HUES6 (cell line): ENCODE results near the gene SLC2A9.

Experiments
- H3K27ac ChIP-seq: 2 replicates; pipeline ENCODE4 v1.7.0; 2013; ENCODE audit warnings: low read depth, mild to moderate bottlenecking, low read length, inconsistent platforms
- H3K27me3 ChIP-seq: 2 replicates; pipeline ENCODE4 v1.6.1; 2013; ENCODE audit warnings: low read length; ENCODE audit not compliant: control insufficient read depth, insufficient read depth
- H3K36me3 ChIP-seq: 2 replicates; pipeline ENCODE4 v1.6.1; 2013; ENCODE audit warnings: low read length; ENCODE audit not compliant: control insufficient read depth, insufficient read depth
- H3K4me1 ChIP-seq: 2 replicates; pipeline ENCODE4 v1.6.1; 2013; ENCODE audit warnings: low read length; ENCODE audit not compliant: control insufficient read depth, insufficient read depth
- H3K4me3 ChIP-seq: 2 replicates; pipeline ENCODE4 v1.5.1; 2013; ENCODE audit warnings: low read depth, low read length
- H3K9ac ChIP-seq: one replicate; pipeline ENCODE4 v1.6.1; 2013; ENCODE audit warnings: mild to moderate bottlenecking, low read length
- H3K9me3 ChIP-seq: 2 replicates; pipeline ENCODE4 v1.6.1; 2013; ENCODE audit warnings: low read depth, low read length; ENCODE audit not compliant: control insufficient read depth, insufficient read depth

The SLC2A9 gene

DNA sequence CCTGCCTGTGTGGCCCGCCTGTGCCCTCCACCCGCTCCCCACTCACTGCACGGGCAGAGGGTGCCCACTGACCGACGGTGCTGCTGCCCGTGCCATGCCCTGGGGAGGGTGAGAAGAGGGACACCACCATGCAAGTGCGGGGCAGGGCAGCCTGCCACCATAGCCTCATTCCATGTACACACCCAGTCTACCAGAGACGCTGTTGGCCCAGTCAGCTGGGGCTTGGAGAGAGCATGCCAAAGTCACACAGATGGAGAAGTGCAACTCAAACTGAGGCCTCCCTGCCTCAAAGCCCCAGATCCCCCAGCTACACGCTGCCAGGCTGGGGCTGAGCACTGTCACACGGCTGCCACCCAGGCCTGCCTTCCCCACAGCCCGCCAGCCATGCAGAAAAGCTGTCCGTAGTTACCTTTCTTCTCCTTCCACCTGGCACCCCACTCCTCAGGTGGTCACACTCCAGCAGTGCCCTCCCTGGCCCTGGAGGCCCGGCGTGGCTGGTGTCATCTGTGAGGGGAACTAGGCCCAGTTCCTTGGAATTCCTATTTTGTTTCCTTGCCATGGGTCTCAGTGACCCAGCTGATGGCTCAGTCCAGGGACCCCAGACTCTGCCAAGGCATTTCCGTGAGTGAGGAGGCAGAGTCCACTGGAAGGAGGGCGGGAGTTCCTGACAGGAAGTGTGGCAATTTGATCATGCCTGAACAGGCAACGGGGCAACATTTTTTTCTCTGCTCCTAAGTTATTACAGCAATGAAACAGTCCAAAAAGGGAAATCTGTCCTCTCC, at the start of gene SLC2A9:
TSS of gene SLC2A9 (minus strand) at position 627 of the 782 bp plus-strand sequence. CDS start at position 559, 68 bp downstream.
- Histone ChIP-seq H3K27ac (no peak within 1 kb of the TSS), H3K4me1 (peaks cover 4% of the 10 kb centered on the region; the same call in 1 of the 2 replicates)

DNA sequence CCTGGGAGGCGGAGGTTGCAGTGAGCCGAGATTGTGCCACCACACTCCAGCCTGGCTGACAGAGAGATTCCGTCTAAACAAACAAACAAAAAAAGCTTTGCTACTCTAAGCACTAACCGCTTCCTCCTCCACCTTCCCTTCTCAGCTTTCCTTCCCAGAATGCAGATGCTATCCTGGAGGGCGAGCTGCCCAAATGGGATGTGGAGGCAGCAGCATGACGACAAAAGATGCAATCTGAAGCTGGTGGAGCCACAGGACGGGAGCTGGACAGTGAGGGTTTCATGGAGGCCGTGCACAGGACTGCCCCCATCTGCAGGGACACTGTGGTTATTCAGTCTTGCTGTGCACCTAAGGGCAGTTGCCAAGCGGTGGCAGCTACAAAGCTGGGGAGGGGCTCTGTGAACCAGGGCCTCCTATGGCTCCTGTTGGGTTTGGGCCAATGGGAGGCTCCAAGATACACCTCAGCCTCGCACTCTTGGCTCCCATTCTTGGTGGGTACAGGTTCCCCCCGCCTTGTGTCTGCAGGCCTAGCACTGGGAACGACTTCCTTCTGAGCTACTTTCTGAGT, 47.9 kb upstream of the SLC2A9 start:
- Histone ChIP-seq H3K9me3 (no peaks in the 10 kb centered on the region), H3K9ac (no peak overlapping the region), H3K4me3 (no peak overlapping the region), H3K4me1 (no peaks in the 10 kb centered on the region; the same call in 1 of the 2 replicates), H3K27me3 (no peaks in the 10 kb centered on the region), H3K36me3 (peaks cover 47% of the 10 kb centered on the region), H3K27ac (no peak overlapping the region)

More for the DNA sequence above, at the start of gene SLC2A9:
- no peak within 1 kb of the TSS for H3K4me3 ChIP-seq
- H3K9me3 ChIP-seq, result no peaks in the 10 kb centered on the region
- H3K36me3 ChIP-seq, result no peaks in the 10 kb centered on the region
- H3K27me3 ChIP-seq, result peaks cover 24% of the 10 kb centered on the region
- H3K9ac ChIP-seq, result no peak within 1 kb of the TSS

DNA sequence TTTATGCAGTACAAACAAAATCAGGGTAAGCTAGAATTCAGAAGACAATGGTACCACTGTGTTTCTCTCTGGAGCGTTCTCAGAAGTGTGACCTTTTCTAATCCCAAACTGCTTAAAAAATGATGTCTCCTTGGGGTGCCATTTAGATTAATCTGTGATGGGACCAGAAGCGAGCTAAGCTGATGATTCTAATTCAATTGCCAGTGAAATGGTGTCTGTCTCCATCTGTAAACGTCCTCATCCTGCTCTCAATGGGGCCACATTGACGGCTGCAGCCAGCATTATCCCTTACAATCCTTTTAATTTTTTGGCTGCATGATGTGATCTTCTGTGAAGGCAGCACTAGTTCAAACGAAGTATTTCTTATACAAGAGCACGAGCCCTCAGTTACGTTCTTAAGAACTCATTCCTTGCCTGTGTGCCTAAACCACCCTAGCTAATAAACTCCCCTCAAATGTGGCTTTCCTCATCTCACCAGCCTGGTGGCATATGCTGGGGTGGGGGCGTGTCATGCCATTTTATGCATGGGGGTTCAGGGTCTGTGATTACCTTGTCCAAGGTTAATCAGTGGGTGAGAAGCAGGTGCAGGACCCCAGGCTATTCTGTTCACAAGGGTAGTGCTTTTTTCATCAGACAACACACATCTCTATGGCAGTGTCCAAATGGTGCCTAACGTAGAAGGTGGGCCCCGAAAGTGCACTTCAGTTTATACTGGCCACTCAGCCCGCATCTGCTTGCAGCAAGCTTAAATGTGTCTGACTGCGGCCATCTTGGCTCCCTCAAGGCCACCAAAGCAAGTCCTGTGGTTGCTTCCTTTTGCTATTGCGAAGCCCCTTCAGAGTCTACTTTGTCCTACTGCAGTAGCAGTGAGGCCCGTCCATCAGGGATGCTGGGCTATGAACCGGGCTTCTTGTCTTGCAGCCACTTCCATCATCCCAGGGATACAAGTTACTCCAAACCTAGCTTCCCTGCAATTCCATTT, 45.7 kb upstream of the SLC2A9 start:
- Histone ChIP-seq H3K4me3 (no peak overlapping the region), H3K4me1 (peaks cover 11% of the 10 kb centered on the region), H3K27me3 (no peaks in the 10 kb centered on the region), H3K27ac (no peak overlapping the region), H3K9me3 (no peaks in the 10 kb centered on the region), H3K36me3 (peaks cover 26% of the 10 kb centered on the region; the same call in 1 of the 2 replicates), H3K9ac (no peak overlapping the region)

DNA sequence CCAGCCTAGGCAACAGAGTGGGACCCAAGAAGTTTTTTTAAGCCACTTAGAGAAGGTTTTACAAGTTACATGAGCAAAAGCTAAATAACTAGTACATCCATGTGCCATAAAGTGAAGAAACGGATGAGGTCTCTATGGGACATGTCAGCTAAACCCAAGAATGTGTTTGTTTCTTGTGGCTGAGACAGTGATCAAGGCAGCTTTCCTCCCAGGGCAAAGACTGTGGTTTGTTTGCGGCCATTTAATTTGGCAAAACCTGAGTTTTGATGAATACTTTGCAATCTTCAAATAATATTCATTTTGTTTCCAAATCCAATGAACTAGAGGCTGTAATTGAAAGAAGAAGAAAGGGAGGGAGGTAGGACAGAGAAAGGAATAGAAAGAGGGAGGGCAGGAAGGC, 44.9 kb upstream of the SLC2A9 start:
- Histone ChIP-seq H3K36me3 (peaks cover 26% of the 10 kb centered on the region; the same call in 1 of the 2 replicates), H3K27ac (no peak overlapping the region), H3K9ac (no peak overlapping the region), H3K9me3 (no peaks in the 10 kb centered on the region), H3K4me1 (peaks cover 11% of the 10 kb centered on the region), H3K27me3 (no peaks in the 10 kb centered on the region), H3K4me3 (no peak overlapping the region)

DNA sequence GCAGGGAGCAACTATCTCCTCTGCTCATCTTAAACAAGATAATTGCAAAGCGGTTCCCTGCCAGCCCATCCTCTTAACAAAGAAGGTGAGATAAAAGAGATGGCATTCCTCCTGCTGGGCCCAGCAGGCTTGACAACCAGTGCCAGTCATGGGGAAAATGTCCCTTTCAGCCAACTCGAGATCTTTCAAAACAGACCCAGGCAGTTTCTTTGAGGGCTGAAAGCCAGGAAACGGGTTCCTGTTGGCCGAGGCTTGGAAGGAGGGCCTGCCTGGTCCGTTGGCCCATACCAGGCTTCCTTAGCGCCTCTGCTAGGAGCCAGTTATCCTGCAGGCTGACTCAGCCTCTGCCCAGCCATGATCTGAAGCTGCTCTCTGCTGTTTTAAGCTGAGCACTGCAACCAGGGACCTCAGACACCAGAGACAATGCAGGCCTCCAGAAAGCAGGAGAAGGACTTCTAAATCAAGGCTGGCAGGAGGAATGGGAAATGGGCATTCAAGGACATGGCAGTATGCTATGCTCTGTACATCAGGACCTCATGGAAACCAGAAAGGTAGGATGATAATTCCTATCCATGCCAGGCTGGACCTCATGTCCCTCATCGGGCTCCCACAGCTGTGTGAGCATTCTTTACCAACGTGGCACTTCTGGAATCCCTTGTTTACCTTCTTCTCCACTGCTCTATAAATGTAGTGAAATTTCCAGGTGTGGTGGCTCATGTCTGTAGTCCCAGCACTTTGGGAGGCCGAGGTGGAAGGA, 42.4 kb upstream of the SLC2A9 start:
- H3K9me3 ChIP-seq, result no peaks in the 10 kb centered on the region
- H3K27ac ChIP-seq, result no peak overlapping the region
- H3K4me3 ChIP-seq, result no peak overlapping the region
- H3K36me3 ChIP-seq, result peaks cover 16% of the 10 kb centered on the region; the same call in 1 of the 2 replicates
- H3K9ac ChIP-seq, result no peak overlapping the region
- peaks cover 11% of the 10 kb centered on the region for H3K4me1 ChIP-seq
- H3K27me3 ChIP-seq, result no peaks in the 10 kb centered on the region

DNA sequence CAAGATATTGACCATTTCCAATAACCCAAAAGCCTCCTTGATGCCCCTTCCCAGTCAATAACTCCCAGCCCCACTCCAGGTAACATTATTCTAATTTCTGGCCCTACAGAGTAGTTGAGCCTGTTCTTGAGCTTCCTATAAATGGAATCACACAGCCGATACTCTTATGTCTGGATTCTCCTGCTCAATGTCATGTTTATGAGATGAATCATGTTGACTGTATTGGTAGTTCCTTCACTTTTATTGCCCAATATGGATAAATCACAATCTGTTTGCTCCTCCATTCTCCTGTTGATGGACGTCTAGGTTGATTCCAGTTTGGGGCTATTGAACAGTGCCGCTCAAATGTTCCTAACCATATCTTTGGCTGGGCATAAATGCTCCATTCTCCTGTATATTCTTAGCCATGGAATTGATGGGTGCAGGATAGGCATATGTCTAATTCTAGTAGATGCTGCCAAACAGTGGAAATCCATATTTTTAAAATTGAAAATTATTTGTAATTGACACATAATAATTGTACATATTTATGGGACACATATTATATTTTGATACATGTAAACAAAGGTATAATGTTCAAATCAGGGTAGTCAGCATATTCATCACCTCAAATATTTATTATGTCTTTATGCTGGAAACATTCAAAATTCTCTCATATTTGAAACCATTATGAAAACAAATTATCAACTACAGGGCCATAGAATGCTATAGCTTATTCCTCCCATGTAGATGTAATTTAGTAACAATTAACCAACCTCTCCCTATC, 40.5 kb upstream of the SLC2A9 start:
- Histone ChIP-seq H3K9me3 (no peaks in the 10 kb centered on the region), H3K9ac (no peak overlapping the region), H3K36me3 (no peaks in the 10 kb centered on the region; the same call in 1 of the 2 replicates), H3K4me1 (peaks cover 11% of the 10 kb centered on the region), H3K4me3 (no peak overlapping the region), H3K27ac (no peak overlapping the region), H3K27me3 (no peaks in the 10 kb centered on the region)

DNA sequence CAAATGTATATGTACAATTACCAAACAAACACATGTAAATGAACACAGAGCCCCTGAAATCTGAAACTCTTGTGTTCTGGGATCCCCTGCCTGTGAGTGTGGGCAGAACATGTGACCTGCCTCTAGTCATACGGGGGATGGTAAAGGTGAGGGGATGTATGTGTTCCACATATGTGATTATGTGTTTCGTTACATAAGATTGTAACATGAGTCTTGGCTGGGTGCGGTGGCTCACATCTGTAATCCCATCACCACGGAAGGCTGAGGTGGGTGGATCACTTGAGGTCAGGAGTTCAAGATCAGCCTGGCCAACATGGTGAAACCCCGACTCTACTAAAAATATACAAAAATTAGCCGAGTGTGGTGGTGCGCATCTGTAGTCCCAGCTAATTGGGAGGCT, 37.1 kb upstream of the SLC2A9 start:
- H3K9me3 ChIP-seq, result no peaks in the 10 kb centered on the region
- H3K4me3 ChIP-seq, result no peak overlapping the region
- H3K36me3 ChIP-seq, result no peaks in the 10 kb centered on the region
- no peak overlapping the region for H3K9ac ChIP-seq
- H3K4me1 ChIP-seq, result peaks cover 4% of the 10 kb centered on the region
- H3K27ac ChIP-seq, result no peak overlapping the region
- no peaks in the 10 kb centered on the region for H3K27me3 ChIP-seq

DNA sequence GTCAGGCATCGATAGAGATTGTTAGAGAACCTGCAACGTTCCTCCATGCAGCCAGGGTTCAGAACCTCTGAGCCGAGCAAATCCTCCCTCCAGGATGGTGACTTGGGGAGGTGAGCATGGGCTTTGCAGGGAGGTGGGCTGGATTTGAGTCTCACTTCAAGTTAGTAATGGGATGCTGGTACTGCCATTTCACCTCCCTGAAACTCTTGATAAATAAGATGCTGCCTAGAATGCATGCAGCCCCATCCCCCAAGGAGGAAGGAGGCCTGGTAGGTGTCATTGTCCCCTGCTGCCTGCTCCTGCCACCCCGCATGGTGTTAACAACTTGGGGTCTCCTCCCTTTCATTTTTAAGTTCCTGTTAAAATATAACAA, 35.7 kb upstream of the SLC2A9 start:
- Histone ChIP-seq H3K9ac (no peak overlapping the region), H3K4me3 (no peak overlapping the region), H3K27ac (no peak overlapping the region), H3K4me1 (no peaks in the 10 kb centered on the region), H3K27me3 (no peaks in the 10 kb centered on the region), H3K9me3 (no peaks in the 10 kb centered on the region), H3K36me3 (no peaks in the 10 kb centered on the region)

DNA sequence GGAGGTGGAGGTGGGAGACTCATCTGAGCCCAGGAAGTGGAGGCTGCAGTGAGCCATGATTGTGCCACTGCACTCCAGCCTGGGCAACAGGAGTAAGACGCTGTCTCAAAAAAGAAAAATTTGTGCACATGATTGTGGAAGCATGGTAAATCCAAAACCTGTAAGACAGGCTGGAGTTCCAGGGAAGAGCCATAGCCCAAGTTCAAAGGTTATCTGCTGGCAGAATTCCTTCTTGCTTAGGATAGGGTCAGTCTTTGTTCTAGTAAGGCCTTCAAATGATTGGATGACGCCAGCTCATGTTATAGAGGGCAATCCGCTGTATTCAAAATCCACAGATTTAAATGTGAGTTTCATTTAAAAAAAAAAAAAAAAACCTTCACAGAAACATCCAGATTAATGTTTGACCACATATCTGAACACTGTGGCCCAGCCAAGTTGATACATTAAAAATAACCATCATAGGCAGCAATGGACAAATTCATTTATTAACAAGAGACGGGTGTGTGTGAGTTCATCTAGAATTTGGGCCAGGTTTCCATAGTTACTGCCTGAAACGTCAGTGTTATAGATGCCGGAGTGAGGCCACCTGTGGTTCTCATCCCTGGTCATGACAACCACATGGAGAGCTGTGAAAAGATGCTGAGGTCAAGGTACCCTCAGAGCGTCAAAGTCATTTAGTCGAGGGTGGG, 35.2 kb upstream of the SLC2A9 start:
- no peaks in the 10 kb centered on the region for H3K27me3 ChIP-seq
- H3K4me1 ChIP-seq, result no peaks in the 10 kb centered on the region
- H3K36me3 ChIP-seq, result no peaks in the 10 kb centered on the region
- H3K4me3 ChIP-seq, result no peak overlapping the region
- H3K9ac ChIP-seq, result no peak overlapping the region
- no peaks in the 10 kb centered on the region for H3K9me3 ChIP-seq
- H3K27ac ChIP-seq, result no peak overlapping the region
